Ovary (tissue), 3 donors: ENCODE data around the gene ALDOC.

Experiments
- EP300 ChIP-seq: sonication (generic); formaldehyde crosslinking; IDR thresholded peaks from one replicate; pipeline ENCODE4 v1.6.1; 2017; ENCODE audit warnings: antibody characterized with exemption
- POLR2A ChIP-seq: fragments of 450-650 bp; IDR thresholded peaks from one replicate; pipeline ENCODE4 v1.6.1; 2017; ENCODE audit warnings: antibody characterized with exemption, mild to moderate bottlenecking, moderate library complexity
- TF ChIP-seq, protein P1 (sequence below), 3 donors: fragments of 450-650 bp in 2 of 3; fragments of 200-600 bp in 1 of 3; IDR thresholded peaks; one replicate each; pipeline versions ENCODE4 v1.5.1 to v1.8.0; 2016 to 2022; ENCODE audit warnings: antibody characterized with exemption in 3 of 3, mild to moderate bottlenecking in 1 of 3
- donor health status: DM: no; HTN: no; CAD: no.

DNA sequence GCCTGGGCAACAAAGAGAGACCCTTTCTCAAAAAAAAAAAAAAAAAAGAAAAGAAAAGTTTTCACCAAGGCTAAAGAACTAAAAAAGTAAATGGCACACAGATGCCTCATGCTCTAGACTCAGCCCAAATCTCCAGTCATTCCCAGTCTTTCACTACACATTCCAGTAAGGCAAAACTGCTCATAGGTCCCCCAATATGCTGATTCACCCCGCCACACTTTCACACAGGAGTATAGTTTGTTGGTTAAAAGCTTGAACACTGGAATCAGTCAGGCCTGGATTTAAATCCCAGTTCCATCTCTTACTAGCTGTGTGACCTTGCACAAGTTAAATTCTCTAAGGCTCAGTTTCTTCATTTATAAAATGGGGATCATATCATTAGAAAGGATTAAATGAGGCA, 7.2 kb downstream of the ALDOC start:
- TF ChIP-seq, protein P1, sequence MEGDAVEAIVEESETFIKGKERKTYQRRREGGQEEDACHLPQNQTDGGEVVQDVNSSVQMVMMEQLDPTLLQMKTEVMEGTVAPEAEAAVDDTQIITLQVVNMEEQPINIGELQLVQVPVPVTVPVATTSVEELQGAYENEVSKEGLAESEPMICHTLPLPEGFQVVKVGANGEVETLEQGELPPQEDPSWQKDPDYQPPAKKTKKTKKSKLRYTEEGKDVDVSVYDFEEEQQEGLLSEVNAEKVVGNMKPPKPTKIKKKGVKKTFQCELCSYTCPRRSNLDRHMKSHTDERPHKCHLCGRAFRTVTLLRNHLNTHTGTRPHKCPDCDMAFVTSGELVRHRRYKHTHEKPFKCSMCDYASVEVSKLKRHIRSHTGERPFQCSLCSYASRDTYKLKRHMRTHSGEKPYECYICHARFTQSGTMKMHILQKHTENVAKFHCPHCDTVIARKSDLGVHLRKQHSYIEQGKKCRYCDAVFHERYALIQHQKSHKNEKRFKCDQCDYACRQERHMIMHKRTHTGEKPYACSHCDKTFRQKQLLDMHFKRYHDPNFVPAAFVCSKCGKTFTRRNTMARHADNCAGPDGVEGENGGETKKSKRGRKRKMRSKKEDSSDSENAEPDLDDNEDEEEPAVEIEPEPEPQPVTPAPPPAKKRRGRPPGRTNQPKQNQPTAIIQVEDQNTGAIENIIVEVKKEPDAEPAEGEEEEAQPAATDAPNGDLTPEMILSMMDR (IDR thresholded peaks at IDR 0.05): no peak
- TF ChIP-seq EP300 (no peak), POLR2A (no peak)
